C4-2B (cell line): ENCODE measurements around the gene ELFN1.

ENCODE experiments used
- ZFX ChIP-seq: fragments of 450-650 bp; IDR thresholded peaks from 2 replicates; pipeline ENCODE4 v1.6.1; 2017
- TF ChIP-seq, protein P1 (sequence below): fragments of 450-650 bp; conservative IDR thresholded peaks from 2 replicates; pipeline ENCODE4 v1.5.1; 2017; ENCODE audit warnings: mild to moderate bottlenecking

DNA sequence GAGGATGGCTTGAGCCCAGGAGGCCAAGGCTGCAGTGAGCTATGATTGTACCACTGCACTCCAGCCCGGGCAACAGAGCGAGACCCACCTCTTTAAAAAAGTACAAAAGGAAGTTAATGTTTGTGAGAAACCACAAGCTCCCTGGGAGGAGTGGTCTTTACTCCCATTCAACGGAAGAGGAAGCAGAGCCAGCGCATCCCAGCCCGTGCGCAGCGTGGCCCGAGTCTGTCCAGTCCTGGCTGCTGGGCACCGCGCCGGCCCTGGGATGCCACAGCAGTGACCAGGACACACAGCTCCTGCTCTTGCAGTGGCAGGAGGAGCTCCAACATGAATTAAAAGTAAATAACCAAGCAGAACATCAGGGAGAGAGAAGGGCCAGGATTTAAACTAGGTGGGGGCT lies 68.4 kb downstream of the ELFN1 start:
- TF ChIP-seq, protein P1, sequence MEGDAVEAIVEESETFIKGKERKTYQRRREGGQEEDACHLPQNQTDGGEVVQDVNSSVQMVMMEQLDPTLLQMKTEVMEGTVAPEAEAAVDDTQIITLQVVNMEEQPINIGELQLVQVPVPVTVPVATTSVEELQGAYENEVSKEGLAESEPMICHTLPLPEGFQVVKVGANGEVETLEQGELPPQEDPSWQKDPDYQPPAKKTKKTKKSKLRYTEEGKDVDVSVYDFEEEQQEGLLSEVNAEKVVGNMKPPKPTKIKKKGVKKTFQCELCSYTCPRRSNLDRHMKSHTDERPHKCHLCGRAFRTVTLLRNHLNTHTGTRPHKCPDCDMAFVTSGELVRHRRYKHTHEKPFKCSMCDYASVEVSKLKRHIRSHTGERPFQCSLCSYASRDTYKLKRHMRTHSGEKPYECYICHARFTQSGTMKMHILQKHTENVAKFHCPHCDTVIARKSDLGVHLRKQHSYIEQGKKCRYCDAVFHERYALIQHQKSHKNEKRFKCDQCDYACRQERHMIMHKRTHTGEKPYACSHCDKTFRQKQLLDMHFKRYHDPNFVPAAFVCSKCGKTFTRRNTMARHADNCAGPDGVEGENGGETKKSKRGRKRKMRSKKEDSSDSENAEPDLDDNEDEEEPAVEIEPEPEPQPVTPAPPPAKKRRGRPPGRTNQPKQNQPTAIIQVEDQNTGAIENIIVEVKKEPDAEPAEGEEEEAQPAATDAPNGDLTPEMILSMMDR = no peak
- TF ChIP-seq ZFX = no peak
